ENCODE data around the gene FNTB. TPM values are rescaled to one million over a fixed set of nuclear protein-coding genes. Genes with fewer than 3 reads are reported as not detected.

Gene FNTB
- total RNA-seq, 2 experiments from 2014 or later = 15.0 to 15.6 TPM

GRCh38 chr14:64973026-64973442, 13.7 kb upstream of the FNTB start:
- ATAC-seq = no peak
- peaks cover 25% of the 10 kb centered on the region for H3K27me3 Mint-ChIP-seq
- H3K36me3 Mint-ChIP-seq = no peaks in the 10 kb centered on the region
- DNase-seq = no peak
- CTCF ChIA-PET = interaction anchor here (0.9 to 1.6 kb wide), 3 partner anchors 9 to 47 kb away, joined by 4 read pairs; no protein-coding TSS in a partner anchor
- peaks cover 4% of the 10 kb centered on the region for H3K4me1 Mint-ChIP-seq
- H3K27ac Mint-ChIP-seq = no peak overlapping the region
- peak overlapping the region; percentile 68 for H3K4me3 Mint-ChIP-seq
- H3K9me3 Mint-ChIP-seq (ENCODE audit: low read depth) = no peaks in the 10 kb centered on the region

GRCh38 chr14:64973826-64974225, 12.9 kb upstream of the FNTB start:
- Mint-ChIP-seq H3K27ac (no peak overlapping the region), H3K4me3 (no peak overlapping the region), H3K9me3 (ENCODE audit: low read depth) (no peaks in the 10 kb centered on the region), H3K36me3 (no peaks in the 10 kb centered on the region), H3K27me3 (peaks cover 29% of the 10 kb centered on the region), H3K4me1 (peaks cover 4% of the 10 kb centered on the region)
- CTCF ChIA-PET = interaction anchor here (0.7 to 1.7 kb wide), 6 partner anchors 8 to 859 kb away, joined by 3 to 4 read pairs (median 4); no protein-coding TSS in a partner anchor
- ATAC-seq (no peak), DNase-seq (no peak)

GRCh38 chr14:64974563-64974962, 12.1 kb upstream of the FNTB start:
- Mint-ChIP-seq H3K36me3 (no peaks in the 10 kb centered on the region), H3K9me3 (ENCODE audit: low read depth) (no peaks in the 10 kb centered on the region), H3K27ac (no peak overlapping the region), H3K4me1 (peaks cover 4% of the 10 kb centered on the region), H3K4me3 (no peak overlapping the region), H3K27me3 (peaks cover 29% of the 10 kb centered on the region)
- ATAC-seq (no peak), DNase-seq (no peak)
- CTCF ChIA-PET = interaction anchor here (0.9 to 1.7 kb wide), 4 partner anchors 12 to 152 kb away, joined by 3 to 4 read pairs (median 3); partner anchors contain the start of gene FNTB

- H3K36me3 Mint-ChIP-seq = no peaks in the 10 kb centered on the region
- no peak for ATAC-seq
- CTCF ChIA-PET = interaction anchor here (0.6 to 2.0 kb wide), 4 partner anchors 69 to 249 kb away, joined by 3 to 5 read pairs (median 4); no protein-coding TSS in a partner anchor
Measured at GRCh38 chr14:64979336-64980074, 7.2 kb upstream of the FNTB start.

GRCh38 chr14:64983439-64984310, 3.0 kb upstream of the FNTB start:
- Mint-ChIP-seq H3K36me3 (peaks cover 2% of the 10 kb centered on the region), H3K4me3 (peak overlapping the region; percentile 28), H3K4me1 (peaks cover 26% of the 10 kb centered on the region), H3K27me3 (peaks cover 24% of the 10 kb centered on the region), H3K9me3 (ENCODE audit: low read depth) (no peaks in the 10 kb centered on the region), H3K27ac (no peak overlapping the region)
- no peak for ATAC-seq
- CTCF ChIA-PET = interaction anchor here (0.7 to 2.2 kb wide), 11 partner anchors 7 to 161 kb away, joined by 3 to 12 read pairs (median 4); no protein-coding TSS in a partner anchor
- no peak for DNase-seq

More at GRCh38 chr14:64979336-64980074, 7.2 kb upstream of the FNTB start:
- H3K9me3 Mint-ChIP-seq (ENCODE audit: low read depth) = no peaks in the 10 kb centered on the region
- H3K4me3 Mint-ChIP-seq = no peak overlapping the region
- no peak for DNase-seq
- peaks cover 7% of the 10 kb centered on the region for H3K4me1 Mint-ChIP-seq
- peaks cover 30% of the 10 kb centered on the region for H3K27me3 Mint-ChIP-seq
- H3K27ac Mint-ChIP-seq = no peak overlapping the region

GRCh38 chr14:64987438-64987767, 708 bp downstream of the FNTB start:
- Mint-ChIP-seq H3K27ac (peak overlapping the region; percentile 97), H3K4me3 (peak overlapping the region; percentile 91), H3K36me3 (peaks cover 14% of the 10 kb centered on the region), H3K27me3 (peaks cover 18% of the 10 kb centered on the region), H3K4me1 (peaks cover 58% of the 10 kb centered on the region), H3K9me3 (ENCODE audit: low read depth) (no peaks in the 10 kb centered on the region)
- ATAC-seq (no peak), DNase-seq (no peak)
- CTCF ChIA-PET = interaction anchor here (0.6 to 6.2 kb wide), 14 partner anchors 8 to 447 kb away, joined by 3 to 39 read pairs (median 4); partner anchors contain the start of genes CHURC1, HSPA2 and SPTB

GRCh38 chr14:64990296-64990695, 3.6 kb downstream of the FNTB start:
- Mint-ChIP-seq H3K27ac (peak overlapping the region; percentile 78), H3K4me3 (no peak overlapping the region), H3K4me1 (peaks cover 70% of the 10 kb centered on the region), H3K36me3 (peaks cover 15% of the 10 kb centered on the region), H3K27me3 (peaks cover 4% of the 10 kb centered on the region), H3K9me3 (ENCODE audit: low read depth) (no peaks in the 10 kb centered on the region)
- CTCF ChIA-PET = interaction anchor here (1.9 to 6.2 kb wide), 2 partner anchors 30 to 109 kb away, joined by 5 to 39 read pairs; no protein-coding TSS in a partner anchor
- DNase-seq (peak; percentile 51), ATAC-seq (no peak)

- CTCF ChIA-PET = interaction anchor here (1.9 to 6.2 kb wide), 2 partner anchors 29 to 108 kb away, joined by 5 to 39 read pairs; no protein-coding TSS in a partner anchor
- DNase-seq (no peak), ATAC-seq (no peak)
- Mint-ChIP-seq H3K9me3 (ENCODE audit: low read depth) (no peaks in the 10 kb centered on the region), H3K27ac (no peak overlapping the region), H3K4me1 (peaks cover 68% of the 10 kb centered on the region), H3K4me3 (no peak overlapping the region), H3K36me3 (peaks cover 15% of the 10 kb centered on the region), H3K27me3 (peaks cover 2% of the 10 kb centered on the region)
Measured at GRCh38 chr14:64990939-64991338, 4.2 kb downstream of the FNTB start.

- Mint-ChIP-seq H3K36me3 (peaks cover 15% of the 10 kb centered on the region), H3K27ac (peak overlapping the region; percentile 70), H3K4me3 (no peak overlapping the region), H3K4me1 (peaks cover 72% of the 10 kb centered on the region), H3K9me3 (ENCODE audit: low read depth) (no peaks in the 10 kb centered on the region), H3K27me3 (no peaks in the 10 kb centered on the region)
- CTCF ChIA-PET = no interaction called here
- ATAC-seq = peak; percentile 41
- DNase-seq = peak; percentile 59
Measured at GRCh38 chr14:64992328-64992885, 5.7 kb downstream of the FNTB start.

GRCh38 chr14:64993266-64993930, 6.7 kb downstream of the FNTB start:
- CTCF ChIA-PET = interaction anchor here (1.2 kb wide), 1 partner anchor 39 kb away, joined by 3 read pairs; no protein-coding TSS in a partner anchor
- Mint-ChIP-seq H3K4me1 (peaks cover 74% of the 10 kb centered on the region), H3K4me3 (no peak overlapping the region)

GRCh38 chr14:64994540-64994939, 7.8 kb downstream of the FNTB start:
- peaks cover 12% of the 10 kb centered on the region for H3K36me3 Mint-ChIP-seq
- no peak overlapping the region for H3K4me3 Mint-ChIP-seq
- no peaks in the 10 kb centered on the region for H3K9me3 Mint-ChIP-seq (ENCODE audit: low read depth)
- no peaks in the 10 kb centered on the region for H3K27me3 Mint-ChIP-seq
- CTCF ChIA-PET = interaction anchor here (0.7 to 1.2 kb wide), 4 partner anchors 8 to 109 kb away, joined by 3 read pairs; partner anchors contain the start of gene FNTB
- no peak overlapping the region for H3K27ac Mint-ChIP-seq
- ATAC-seq = no peak
- peaks cover 73% of the 10 kb centered on the region for H3K4me1 Mint-ChIP-seq
- DNase-seq = no peak

More at GRCh38 chr14:64993266-64993930, 6.7 kb downstream of the FNTB start:
- H3K27me3 Mint-ChIP-seq = no peaks in the 10 kb centered on the region
- H3K9me3 Mint-ChIP-seq (ENCODE audit: low read depth) = no peaks in the 10 kb centered on the region
- ATAC-seq (no peak), DNase-seq (no peak)
- peak overlapping the region; percentile 63 for H3K27ac Mint-ChIP-seq
- peaks cover 15% of the 10 kb centered on the region for H3K36me3 Mint-ChIP-seq

GRCh38 chr14:64995291-64995690, 8.6 kb downstream of the FNTB start:
- no peaks in the 10 kb centered on the region for H3K27me3 Mint-ChIP-seq
- ATAC-seq (no peak), DNase-seq (no peak)
- H3K4me3 Mint-ChIP-seq = no peak overlapping the region
- no peaks in the 10 kb centered on the region for H3K9me3 Mint-ChIP-seq (ENCODE audit: low read depth)
- H3K36me3 Mint-ChIP-seq = peaks cover 12% of the 10 kb centered on the region
- peaks cover 68% of the 10 kb centered on the region for H3K4me1 Mint-ChIP-seq
- CTCF ChIA-PET = interaction anchor here (0.7 to 1.2 kb wide), 3 partner anchors 8 to 108 kb away, joined by 3 read pairs; partner anchors contain the start of gene FNTB
- no peak overlapping the region for H3K27ac Mint-ChIP-seq
